PC-3 (cell line): Measurements from ENCODE around the gene XPNPEP3. TPM values are rescaled to one million over a fixed set of nuclear protein-coding genes. Genes with fewer than 3 reads are reported as not detected.

Experiments
- ATAC-seq: fragments of 200-7000 bp; cut with Tn5 transposase; 2 replicates; pipeline ENCODE4 v1.9.1; 2020; ENCODE audit warnings: mild to moderate bottlenecking, moderate library complexity
- BruUV-seq: library from RNA; stranded (reverse); fragments of 400-500 nt; replicated peaks from 2 replicates; lab custom pipeline; 2021; lab: Mats Ljungman, UMichigan
- CTCF ChIA-PET: fragments of 300-600 bp; sonication (Branson Sonifier 250); formaldehyde crosslinking; loops from one replicate; lab custom pipeline; 2022; ENCODE audit warnings: antibody characterized with exemption; lab: Charles Lee
- POLR2A ChIA-PET: fragments of 300-600 bp; sonication (Branson Sonifier 250); formaldehyde crosslinking; loops from one replicate; lab custom pipeline; 2022; ENCODE audit warnings: antibody characterized with exemption; ENCODE audit not compliant: unreplicated experiment; lab: Charles Lee
- DNase-seq: peaks from one replicate; pipeline ENCODE4 v3.0.0-alpha.2; 2015
- H2AFZ ChIP-seq: fragments of 300-600 bp; sonication (generic); 2 replicates; pipeline ENCODE4 v1.6.0; 2016; ENCODE audit warnings: antibody characterized with exemption, low read length
- H3F3A ChIP-seq: fragments of 300-600 bp; sonication (generic); one replicate; pipeline ENCODE4 v1.6.0; 2017; ENCODE audit warnings: antibody characterized with exemption, low read length, control low read depth, mild to moderate bottlenecking; ENCODE audit not compliant: unreplicated experiment
- H3K27ac ChIP-seq: fragments of 300-600 bp; sonication (generic); 2 replicates; pipeline ENCODE4 v1.5.1; 2016; ENCODE audit warnings: mild to moderate bottlenecking, low read length
- H3K27me3 ChIP-seq: fragments of 300-600 bp; sonication (generic); 2 replicates; pipeline ENCODE4 v1.6.1; 2016; ENCODE audit warnings: low read length, mixed read lengths
- H3K36me3 ChIP-seq: fragments of 300-600 bp; sonication (generic); 2 replicates; pipeline ENCODE4 v1.6.1; 2016; ENCODE audit warnings: low read depth, mixed run types, low read length, mixed read lengths
- H3K4me1 ChIP-seq: fragments of 300-600 bp; sonication (generic); 2 replicates; pipeline ENCODE4 v1.5.1; 2016; ENCODE audit warnings: low read length; ENCODE audit not compliant: insufficient read depth
- H3K4me2 ChIP-seq: fragments of 300-600 bp; sonication (generic); 2 replicates; pipeline ENCODE4 v1.6.0; 2016; ENCODE audit warnings: low read length
- H3K4me3 ChIP-seq: fragments of 300-600 bp; sonication (generic); 2 replicates; pipeline ENCODE4 v1.5.1; 2016; ENCODE audit warnings: mild to moderate bottlenecking, low read length, mixed read lengths
- H3K79me2 ChIP-seq: fragments of 300-600 bp; sonication (generic); 2 replicates; pipeline ENCODE4 v1.6.1; 2017; ENCODE audit warnings: low read length, mixed read lengths
- H3K9ac ChIP-seq: fragments of 300-600 bp; sonication (generic); 2 replicates; pipeline ENCODE4 v1.6.0; 2016; ENCODE audit warnings: mild to moderate bottlenecking, low read length
- H3K9me2 ChIP-seq: fragments of 300-600 bp; sonication (generic); replicated peaks from 2 replicates; pipeline ENCODE4 v1.6.1; 2016; ENCODE audit warnings: mixed run types, low read length, mixed read lengths
- H3K9me3 ChIP-seq: fragments of 300-600 bp; sonication (generic); 2 replicates; pipeline ENCODE4 v1.6.1; 2016; ENCODE audit warnings: low read length, mixed read lengths
- H4K20me1 ChIP-seq: fragments of 300-600 bp; sonication (generic); 2 replicates; pipeline ENCODE4 v1.6.1; 2016; ENCODE audit warnings: low read length, mixed read lengths
- EZH2 ChIP-seq: fragments of 300-600 bp; sonication (generic); IDR thresholded peaks from one replicate; pipeline ENCODE4 v1.6.1; 2017; ENCODE audit warnings: antibody characterized with exemption, mild to moderate bottlenecking, low read length; ENCODE audit not compliant: unreplicated experiment
- EZH2phosphoT487 ChIP-seq: fragments of 300-600 bp; sonication (generic); IDR thresholded peaks from 2 replicates; pipeline ENCODE4 v1.6.1; 2018; ENCODE audit warnings: mild to moderate bottlenecking, antibody characterized with exemption, low read length, borderline replicate concordance
- intact Hi-C: fragments of 100-400 bp; cut with micrococcal nuclease; formaldehyde crosslinking; loops from 2 replicates; pipeline ENCODE4 v1.9.0; 2023
- total RNA-seq: library from RNA; depleted of rRNA; stranded (reverse); fragments of >200 nt; gene quantifications from 2 replicates; pipeline ENCODE4 v1.2.3, GENCODE V29; 2014
- TF ChIP-seq, protein P1 (sequence below): fragments of 300-600 bp; sonication (generic); conservative IDR thresholded peaks from 2 replicates; pipeline ENCODE4 v1.5.1; 2017; ENCODE audit warnings: antibody characterized with exemption, low read depth, mild to moderate bottlenecking, low read length

The XPNPEP3 gene
- total RNA-seq, 1 experiment from 2014 or later = 7.9 TPM

- BruUV-seq = no TSS peak
- no peak for TF ChIP-seq EZH2phosphoT487
- TF ChIP-seq EZH2 = no peak
- TF ChIP-seq, protein P1, sequence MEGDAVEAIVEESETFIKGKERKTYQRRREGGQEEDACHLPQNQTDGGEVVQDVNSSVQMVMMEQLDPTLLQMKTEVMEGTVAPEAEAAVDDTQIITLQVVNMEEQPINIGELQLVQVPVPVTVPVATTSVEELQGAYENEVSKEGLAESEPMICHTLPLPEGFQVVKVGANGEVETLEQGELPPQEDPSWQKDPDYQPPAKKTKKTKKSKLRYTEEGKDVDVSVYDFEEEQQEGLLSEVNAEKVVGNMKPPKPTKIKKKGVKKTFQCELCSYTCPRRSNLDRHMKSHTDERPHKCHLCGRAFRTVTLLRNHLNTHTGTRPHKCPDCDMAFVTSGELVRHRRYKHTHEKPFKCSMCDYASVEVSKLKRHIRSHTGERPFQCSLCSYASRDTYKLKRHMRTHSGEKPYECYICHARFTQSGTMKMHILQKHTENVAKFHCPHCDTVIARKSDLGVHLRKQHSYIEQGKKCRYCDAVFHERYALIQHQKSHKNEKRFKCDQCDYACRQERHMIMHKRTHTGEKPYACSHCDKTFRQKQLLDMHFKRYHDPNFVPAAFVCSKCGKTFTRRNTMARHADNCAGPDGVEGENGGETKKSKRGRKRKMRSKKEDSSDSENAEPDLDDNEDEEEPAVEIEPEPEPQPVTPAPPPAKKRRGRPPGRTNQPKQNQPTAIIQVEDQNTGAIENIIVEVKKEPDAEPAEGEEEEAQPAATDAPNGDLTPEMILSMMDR = no peak
- CTCF ChIA-PET = no interaction called here
- peak overlapping the region; percentile 98; the same call in 1 of the 2 replicates for H3K9ac ChIP-seq
- H4K20me1 ChIP-seq = peaks cover 22% of the 10 kb centered on the region; the same call in 1 of the 2 replicates
- peak overlapping the region; percentile 95 for H3K4me2 ChIP-seq
- ATAC-seq (no peak), DNase-seq (no peak)
- H3K9me3 ChIP-seq = no peaks in the 10 kb centered on the region
- no peaks in the 10 kb centered on the region for H3K27me3 ChIP-seq
- H3K79me2 ChIP-seq = peaks cover 94% of the 10 kb centered on the region
- H3K27ac ChIP-seq = no peak overlapping the region
- intact Hi-C loops = no loop called here
- H2AFZ ChIP-seq = no peak overlapping the region
- H3K4me3 ChIP-seq = peak overlapping the region; percentile 82
- H3K9me2 ChIP-seq = no peaks in the 10 kb centered on the region
- H3K4me1 ChIP-seq = peaks cover 33% of the 10 kb centered on the region
- no peaks in the 10 kb centered on the region for H3F3A ChIP-seq
- peaks cover 11% of the 10 kb centered on the region; the same call in 1 of the 2 replicates for H3K36me3 ChIP-seq
- POLR2A ChIA-PET = interaction anchor here (0.6 kb wide), 1 partner anchor 97 kb away, joined by 3 read pairs; the partner anchor contains the start of gene RBX1
These were observed 3.0 kb upstream of the XPNPEP3 start for GRCh38 chr22:40853961-40854360.

- peak overlapping the region; percentile 95 for H3K4me2 ChIP-seq
- no TSS peak for BruUV-seq
- intact Hi-C loops = no loop called here
- CTCF ChIA-PET = no interaction called here
- no peak overlapping the region for H2AFZ ChIP-seq
- no peaks in the 10 kb centered on the region for H3K9me2 ChIP-seq
- no peak for ATAC-seq
- no peak overlapping the region for H3K27ac ChIP-seq
- TF ChIP-seq EZH2phosphoT487 = no peak
- no peak for TF ChIP-seq EZH2
- TF ChIP-seq, protein P1 = no peak
- peaks cover 22% of the 10 kb centered on the region; the same call in 1 of the 2 replicates for H4K20me1 ChIP-seq
- peak overlapping the region; percentile 82 for H3K4me3 ChIP-seq
- H3K79me2 ChIP-seq = peaks cover 95% of the 10 kb centered on the region
- no peaks in the 10 kb centered on the region for H3K9me3 ChIP-seq
- peaks cover 5% of the 10 kb centered on the region; the same call in 1 of the 2 replicates for H3K36me3 ChIP-seq
- H3K27me3 ChIP-seq = no peaks in the 10 kb centered on the region
- H3F3A ChIP-seq = no peaks in the 10 kb centered on the region
- DNase-seq = no peak
- H3K4me1 ChIP-seq = peaks cover 33% of the 10 kb centered on the region
- POLR2A ChIA-PET = no interaction called here
- peak overlapping the region; percentile 98 for H3K9ac ChIP-seq
These were observed 1.6 kb upstream of the XPNPEP3 start for GRCh38 chr22:40855071-40855978.
